GM18861 (cell line): ENCODE results near the gene ZNF275.
"Not testable (repeated sequence)": the region's sequence is repeated elsewhere in the genome, so short reads cannot be mapped to it uniquely, and the experiment has no call there.

Source experiments
- ATAC-seq: cut with Tn5 transposase; IDR thresholded peaks from one replicate; pipeline ENCODE4 v1.9.1; 2021; ENCODE audit not compliant: unreplicated experiment

The ZNF275 gene

DNA sequence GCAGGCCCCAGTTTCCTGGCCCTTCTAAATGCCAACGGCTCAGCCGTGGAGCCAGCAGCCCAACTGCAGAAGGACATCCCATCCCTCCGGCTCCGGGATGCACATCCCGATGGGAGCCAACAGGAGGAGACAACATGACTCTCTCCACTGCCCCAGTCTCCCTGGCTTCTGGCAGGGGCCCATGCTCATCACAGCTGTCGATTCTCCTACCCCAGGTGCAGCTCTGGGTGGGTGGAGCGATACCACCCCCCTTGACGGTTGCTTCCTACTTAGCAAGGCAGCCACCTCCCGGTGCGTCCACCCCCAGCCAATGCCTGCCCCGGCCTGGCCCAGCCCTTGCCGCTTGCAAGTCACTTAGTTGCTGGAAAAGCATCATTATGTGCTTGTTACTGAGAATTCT lies 19.5 kb downstream of the ZNF275 start:
- no peak for ATAC-seq

DNA sequence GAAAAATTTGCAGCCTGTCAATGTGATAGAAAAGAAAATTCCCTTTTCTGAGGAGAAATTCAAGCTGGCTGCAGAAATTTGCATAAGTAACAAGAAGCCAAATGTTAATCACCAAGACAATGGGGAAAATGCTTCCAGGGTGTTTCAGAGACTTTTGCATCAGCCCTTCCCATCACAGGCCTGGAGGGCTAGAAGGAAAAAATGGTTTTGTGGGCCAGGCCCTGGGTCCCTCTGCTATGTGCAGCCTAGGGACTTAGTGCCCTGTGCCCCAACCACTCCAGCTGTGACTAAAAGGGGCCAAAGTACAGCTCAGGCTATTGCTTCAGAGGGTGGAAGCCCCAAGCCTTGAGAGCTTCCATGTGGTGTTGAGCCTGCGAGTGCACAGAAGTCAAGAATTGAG lies 23.9 kb downstream of the ZNF275 start:
- ATAC-seq: no peak

DNA sequence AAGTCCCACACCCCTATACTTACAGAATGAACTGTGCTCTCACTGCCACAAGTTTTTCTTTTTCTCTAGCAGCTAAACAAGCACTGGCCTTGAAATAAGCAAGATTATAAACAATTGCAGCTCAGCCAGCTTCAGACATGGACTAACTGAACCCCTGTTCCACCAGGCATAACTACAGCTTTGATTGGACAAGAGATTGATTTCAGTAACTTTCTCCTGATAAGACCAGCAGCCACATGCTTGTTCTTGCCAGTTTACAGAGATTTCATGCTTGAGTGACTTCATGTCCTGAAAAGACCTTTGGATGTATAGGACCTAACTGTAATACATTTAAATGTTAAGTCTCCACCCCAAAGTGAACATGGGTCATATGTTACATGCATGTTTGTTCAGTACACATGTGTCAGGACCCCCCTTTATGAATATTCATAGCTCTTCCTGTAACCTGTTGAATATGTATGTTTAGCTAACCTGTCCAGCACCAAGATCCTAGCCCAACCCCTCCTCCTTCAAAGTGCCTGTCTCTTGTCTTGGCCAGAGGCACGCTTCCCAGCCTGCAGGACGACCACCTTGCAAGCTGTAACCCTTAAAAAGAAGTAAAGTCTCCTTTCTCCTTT lies 27.9 kb downstream of the ZNF275 start:
- ATAC-seq: no peak

DNA sequence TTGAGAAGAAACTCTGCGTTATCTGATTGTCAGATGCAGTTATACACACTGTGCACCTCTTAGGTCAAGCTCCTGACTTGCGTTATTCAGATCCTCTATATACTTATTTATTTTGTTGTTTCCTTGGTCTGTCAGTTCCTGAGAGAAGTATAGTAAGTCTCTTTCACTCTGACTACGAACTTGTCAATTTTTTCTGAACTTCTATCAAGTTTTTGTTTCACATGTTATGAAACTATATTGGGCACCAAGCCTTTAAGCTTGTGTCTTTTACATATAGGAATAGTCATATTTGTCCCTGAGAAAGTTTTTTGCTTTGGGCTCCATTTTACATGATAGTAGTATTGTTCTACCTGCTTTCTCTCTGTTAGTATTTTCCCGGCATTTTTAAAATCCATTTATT lies 31.7 kb downstream of the ZNF275 start:
- no peak for ATAC-seq

DNA sequence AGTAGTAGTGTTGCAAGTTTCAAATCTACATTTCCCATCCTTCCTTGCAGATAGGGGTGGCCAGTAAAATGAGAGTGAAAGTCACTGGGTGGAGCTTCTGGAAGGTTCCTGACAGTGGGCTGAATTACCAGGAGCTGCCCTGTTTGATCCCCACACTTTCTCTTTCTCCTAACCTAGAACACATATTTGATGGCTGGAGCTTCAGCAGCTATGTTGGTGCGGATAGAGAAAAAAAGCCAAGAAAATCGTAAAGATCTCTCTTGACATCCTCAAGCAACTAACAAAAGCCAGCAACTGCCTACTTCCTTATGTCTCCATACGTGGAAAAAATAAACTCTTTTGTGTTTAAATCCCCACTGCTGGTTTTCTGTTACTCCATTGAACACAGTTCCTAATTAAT lies 32.2 kb downstream of the ZNF275 start:
- ATAC-seq: no peak

DNA sequence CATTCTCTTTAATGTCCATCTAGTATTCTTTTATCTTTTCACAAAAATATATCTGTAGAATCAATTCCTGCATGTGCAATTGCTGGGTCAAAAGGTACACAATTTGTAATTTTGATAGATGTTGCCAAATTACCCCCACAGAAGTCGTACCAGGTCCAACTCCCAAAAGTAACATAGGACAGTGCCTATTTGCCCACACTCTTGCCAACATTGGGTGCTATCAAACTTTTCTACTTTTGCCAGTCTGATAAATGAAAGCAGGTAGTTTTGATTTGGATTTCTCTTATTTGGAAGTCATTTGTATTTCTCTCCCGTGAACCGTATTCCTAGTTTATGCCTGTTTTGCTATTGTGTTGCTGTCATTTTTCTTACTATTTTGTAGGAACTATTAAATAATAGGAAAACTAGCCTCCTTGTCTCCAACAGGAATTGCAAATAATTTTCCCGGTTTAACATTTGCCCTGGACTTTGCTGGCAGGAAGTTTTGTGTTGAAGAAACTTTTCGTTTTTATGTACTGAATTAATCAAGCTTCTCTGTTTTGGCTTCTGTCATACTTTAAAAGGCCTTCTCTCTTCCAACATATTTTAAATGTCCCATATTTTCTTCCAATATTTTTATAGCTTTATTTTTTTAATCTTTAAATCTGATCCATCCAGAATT lies 33.1 kb downstream of the ZNF275 start:
- no peak for ATAC-seq

DNA sequence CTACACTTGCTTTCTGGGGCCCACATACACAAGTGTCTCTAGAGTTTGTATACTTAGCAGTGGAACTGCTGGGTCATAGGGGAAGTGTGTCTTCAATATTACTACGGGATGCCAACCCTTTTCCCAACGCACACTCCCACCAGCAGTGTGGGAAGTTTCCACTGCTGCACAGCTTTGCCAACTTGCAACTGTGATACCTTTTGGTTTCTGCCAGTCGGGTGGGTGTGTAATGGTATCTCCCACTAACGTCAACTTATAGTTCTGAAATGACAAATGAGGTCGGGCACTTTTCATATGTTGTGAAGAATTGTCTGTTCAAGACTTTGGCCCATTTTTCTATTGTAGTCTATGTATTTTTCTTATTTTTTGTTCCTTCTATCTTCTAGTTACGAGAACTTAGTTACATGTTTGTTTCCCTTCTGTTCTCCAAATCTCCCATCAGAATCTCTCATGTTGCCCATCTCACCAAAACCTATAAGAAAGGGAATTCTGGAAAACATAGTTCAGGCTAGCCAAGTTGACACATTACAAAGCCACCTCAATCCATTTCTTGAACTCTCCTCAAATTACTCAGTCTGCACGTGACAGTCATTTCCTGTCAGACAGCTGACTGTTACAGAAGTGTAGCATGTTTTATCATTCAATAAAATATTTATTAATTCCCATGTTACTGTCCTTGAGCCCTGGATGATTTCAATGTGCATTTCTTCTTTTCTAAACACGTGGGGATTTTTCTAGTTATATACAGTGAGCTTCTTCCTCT lies 36.5 kb downstream of the ZNF275 start:
- no peak for ATAC-seq

DNA sequence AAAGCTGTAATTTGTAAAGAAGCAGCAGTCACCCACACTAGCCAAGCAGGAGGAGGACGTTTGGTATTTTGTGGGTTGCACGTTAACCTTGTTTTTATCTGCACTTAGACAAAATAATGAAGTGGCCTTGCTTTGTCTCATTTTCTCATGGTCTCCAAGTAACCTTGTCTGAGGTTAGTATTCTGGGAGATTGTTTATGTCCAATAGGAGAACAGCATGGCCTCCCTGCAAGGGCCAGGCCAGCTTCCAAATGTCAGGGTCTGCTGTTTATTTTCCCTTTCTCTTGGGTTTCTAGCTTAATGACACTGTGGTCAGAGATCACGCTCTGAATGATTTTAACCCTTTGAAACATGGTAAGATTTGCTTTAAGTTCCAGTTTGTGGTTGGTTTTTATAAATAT lies 37.3 kb downstream of the ZNF275 start:
- ATAC-seq: no peak

DNA sequence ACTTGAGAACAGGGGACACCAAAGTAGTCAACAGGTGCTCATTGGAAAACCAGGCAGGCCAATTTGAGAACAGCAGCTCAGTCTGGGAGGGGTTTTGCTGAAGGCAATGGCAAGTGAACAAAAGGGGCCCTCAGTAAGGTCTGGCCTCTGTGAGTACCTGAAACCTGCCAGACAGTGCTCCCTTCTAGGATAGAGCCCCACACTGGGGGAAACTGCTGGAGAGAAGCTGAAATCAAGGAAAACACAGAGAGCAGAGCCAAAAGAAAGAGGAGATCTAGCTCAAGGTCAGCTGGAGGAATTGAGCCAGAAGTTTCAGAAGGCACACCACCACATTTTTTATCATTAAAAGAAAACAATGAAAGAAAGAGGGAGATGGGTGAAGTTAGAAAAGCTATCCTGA lies 39.0 kb downstream of the ZNF275 start:
- ATAC-seq: no peak

DNA sequence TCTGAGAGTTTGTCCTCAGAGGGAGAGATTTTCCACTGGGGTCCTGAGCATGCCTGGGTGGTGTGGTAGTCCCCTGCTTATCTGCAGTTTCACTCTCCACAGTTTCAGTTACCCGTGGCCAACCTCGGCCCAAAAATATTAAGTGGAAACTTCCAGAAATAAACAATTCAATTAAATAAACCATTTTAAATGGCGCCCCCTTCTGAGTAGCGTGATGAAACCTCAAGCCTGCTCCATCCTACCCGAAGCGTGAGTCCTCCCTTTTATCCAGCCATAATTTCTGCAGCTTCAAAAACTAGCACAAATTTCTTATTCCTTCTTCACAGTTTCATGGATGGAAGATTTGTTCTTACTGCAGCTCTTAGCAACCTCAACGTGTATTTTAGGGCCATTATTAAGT lies 40.5 kb downstream of the ZNF275 start:
- no peak for ATAC-seq

DNA sequence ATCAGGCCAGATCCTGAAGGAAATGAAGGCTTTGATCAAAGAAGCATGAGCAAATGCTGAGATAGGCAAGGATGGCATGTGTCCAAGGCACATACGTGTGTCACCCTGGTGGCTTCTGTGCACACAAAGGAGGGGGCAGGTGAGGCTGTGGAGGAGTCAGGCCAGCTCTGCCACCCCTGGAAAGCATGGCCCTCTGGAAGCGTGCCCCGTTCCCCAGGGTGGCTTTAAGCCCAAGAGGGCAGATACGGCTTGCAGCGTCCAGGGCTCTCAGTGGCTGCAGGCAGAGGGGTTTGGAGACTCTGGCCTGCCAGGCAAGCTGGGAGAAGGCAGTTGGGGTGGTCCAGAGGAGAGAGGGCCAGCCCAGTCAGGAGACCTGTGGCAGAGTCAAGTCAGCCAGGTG lies 41.6 kb downstream of the ZNF275 start:
- no peak for ATAC-seq

DNA sequence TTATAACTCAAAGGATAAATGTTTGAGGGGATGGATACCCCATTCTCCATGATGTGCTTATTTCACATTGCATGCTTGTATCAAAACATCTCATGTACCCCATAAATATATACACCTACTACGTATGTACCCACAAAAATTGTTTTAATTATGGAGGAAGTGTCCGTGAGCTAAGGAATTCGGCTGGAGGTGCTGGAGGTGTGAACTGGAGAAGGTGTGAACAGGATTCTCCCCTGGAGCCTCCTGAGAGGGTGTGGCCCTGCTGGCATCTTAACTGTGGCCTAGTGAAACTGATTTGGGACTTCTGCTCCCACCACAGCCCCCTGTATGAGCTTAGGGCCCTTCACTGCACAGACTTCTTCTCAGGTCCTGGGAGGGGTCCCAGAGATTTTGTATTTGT lies 43.8 kb downstream of the ZNF275 start:
- no peak for ATAC-seq

DNA sequence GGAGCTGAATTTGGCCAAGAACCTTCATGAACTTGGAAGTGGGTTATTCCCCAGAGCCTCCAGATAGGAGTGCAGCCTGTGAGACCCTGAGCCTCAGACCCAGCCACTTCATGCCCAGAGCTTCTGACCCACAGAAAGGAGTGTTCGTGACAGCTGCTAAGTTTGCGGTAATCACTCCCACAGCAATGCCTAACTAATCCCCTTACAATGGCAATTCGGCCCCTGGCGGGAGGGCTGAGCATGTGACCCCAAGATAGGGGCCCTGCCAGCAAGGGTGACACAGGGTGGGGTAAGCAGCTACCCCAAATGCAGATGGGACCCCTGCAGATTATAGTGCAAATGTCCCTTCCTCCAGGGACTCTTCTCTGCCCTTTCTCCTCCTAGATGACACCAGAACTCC lies 44.7 kb downstream of the ZNF275 start:
- no peak for ATAC-seq

DNA sequence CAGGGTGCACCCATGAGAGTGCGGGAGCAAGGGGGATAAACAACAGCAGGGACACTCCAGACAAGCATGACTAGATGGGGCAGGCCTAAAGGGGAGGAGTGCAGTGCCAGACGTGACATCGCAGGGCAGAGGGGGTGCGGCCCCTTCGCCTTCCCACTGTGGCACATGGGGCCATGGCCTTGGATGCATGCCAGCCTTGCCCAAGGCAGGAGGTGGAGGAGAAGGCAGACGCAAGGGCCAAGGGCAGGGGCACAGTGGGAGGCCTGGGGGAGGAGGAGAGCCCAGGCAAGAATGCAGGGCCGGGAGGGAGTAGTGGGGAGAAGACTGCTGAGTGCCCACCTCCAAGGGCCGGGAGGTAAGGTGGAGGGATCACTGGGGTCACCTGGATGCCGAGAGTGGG lies 45.6 kb downstream of the ZNF275 start:
- no peak for ATAC-seq

DNA sequence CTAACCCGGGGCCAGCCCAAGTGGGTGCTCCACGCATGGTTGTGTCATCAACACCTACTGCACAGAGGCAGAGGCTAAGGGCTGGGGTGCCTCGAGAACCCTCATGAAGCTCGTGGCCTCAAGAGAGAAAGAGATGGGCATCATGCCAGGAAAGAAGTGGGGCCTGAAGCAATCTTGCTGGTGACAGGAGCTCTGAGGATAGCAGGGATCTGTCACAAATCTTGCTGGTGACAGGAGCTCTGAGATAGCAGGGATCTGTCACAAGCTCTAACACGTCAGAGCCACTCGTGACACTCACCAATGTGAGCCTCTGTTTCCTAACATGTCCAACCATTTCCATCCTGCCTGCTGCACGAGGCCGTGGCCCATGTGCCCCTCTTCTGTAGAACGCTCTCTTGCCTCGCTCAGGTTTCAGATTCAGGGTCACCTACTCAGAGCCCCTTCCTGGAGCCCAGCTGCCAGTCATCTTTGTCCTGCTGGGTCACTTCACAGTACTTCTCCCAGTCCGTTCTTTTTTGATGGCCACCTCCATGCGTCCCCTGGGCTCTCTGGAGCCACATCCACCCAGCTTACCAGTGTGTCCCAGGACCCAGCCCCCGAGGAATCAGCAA lies 46.1 kb downstream of the ZNF275 start:
- no peak for ATAC-seq

DNA sequence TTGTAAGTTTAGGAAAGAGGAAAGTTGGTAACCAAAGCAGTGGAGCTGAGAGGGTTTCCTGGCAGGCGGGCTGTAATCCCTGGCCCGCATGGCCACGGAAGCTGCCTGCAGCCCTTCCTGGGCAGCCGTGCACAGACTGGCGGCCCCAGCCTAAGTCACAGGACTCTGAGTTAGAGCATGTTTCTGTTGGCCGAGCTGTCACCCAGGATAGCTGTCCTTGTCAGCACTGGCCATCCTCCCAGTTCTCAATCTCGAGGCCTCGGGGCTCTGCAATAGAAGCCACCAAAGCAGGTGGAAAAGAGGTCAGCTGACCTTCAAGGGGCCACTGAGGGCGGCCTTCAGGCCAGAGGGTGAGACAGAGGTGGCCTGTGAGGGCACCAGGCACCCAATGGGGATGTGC lies 46.7 kb downstream of the ZNF275 start:
- no peak for ATAC-seq

DNA sequence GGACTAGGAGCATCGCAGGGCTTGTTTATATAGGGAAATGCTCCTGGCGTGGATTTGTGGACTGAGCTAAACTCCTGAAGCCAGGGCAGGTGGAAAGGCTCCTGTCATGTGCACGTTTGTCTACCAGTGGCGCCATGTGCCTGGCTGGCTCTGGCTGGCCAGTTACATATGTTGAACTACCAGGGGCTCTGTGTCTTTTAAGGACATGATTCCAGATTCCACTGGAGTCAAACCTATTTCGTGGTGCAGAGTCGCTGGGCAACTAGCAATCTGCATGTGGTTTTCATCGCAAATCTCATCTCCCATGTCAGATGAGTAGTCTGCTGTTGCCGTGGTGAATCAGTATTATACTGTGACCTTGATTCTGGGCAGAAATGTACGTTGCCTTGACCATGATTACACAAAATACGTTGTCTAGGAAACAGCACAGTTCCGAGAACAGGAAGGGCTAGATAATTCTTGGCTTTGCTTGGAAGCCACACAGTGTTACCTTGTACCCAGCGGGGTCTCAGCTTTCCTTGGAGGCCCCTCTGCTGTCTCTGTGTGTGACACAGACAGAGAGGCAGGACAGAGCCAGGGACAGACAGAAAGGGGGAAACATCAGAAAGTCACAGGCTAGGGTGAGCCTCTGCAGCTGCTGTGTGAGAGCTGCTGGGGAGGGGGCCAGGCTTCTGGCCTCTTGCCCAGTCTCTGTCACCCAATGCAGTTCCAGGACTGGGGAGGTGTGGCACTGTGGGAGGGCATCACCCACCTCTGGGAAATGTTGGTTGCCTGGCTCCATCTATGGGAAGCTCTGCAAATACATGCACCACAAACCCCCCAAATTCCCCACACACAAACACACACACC lies 48.0 kb downstream of the ZNF275 start:
- ATAC-seq: no peak

DNA sequence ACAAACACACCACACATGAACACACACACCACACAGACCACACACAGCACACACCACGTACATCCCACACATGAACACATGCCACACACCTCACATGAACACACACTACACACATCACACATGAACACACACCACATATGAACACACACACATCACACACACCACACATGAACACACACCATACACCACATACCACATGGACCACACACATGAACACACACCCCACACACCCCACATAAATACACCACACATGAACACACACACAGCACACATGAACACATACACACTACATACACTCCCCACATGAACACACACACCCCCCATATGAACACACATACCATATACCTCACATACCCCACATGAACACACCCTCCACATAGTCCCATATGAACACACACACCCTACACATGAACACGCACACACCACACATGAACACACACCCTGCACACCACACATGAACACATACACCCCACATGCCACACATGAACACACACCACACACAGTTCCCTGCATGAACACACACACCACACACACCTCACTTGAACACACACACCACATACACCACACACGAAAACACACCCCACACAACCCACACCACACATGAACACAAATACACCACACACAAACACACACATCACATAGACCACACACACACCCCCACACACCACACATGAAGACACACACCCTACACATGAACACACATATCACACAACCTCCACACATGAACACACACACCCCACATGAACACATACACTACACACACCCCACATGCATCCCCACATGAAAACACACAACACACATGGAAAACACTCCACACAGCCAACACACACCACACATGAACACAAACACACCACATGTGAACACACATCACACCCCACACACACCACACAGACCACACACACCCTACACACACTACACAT lies 48.9 kb downstream of the ZNF275 start:
- ATAC-seq: no peak

DNA sequence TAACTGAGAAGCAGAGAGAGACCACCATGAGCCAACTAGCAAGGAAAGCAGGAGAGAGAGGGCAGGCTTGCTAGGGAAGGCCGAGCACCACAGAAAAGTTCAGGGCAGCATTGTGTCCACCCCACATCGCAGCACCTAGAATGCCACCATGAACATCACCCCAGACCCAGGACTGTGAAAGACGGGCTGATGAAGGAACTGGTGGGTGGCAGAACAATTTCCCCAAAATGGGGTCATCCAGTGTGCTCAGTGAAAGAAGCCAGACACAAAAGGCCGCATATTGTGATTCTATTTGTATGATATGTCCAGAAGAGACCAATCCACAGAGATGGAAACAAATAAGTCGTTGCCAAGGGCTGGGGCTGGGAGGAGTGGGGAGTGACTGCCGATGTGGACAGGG lies 50.4 kb downstream of the ZNF275 start:
- ATAC-seq: no peak

DNA sequence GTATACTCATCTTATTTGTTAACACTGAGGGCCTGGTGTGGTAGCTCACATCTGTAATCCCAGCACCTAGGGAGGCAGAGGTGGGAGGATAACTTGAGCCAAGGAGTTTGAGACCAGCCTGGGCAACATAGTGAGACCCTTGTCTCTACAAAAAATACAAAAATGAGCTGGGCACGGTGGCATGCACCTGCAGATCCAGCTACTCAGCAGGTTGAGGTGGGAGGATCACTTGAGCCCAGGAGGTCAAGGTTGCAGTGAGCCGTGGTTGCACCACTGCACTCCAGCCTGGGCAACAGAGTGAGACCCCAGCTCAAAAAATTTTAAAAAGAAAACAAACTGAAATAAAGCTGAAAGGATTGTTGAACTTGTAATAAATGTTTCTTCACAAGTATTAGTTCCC lies 51.0 kb downstream of the ZNF275 start:
- not testable (repeated sequence) for ATAC-seq
